ENCODE measurements around the gene LIME1. TPM values are rescaled to one million over a fixed set of nuclear protein-coding genes. Genes with fewer than 3 reads are reported as not detected.

The LIME1 gene
- total and polyA plus RNA-seq, 2 of the 4 experiments (the other 2 are of a cell fraction): 0.36 to 7.8 TPM

DNA sequence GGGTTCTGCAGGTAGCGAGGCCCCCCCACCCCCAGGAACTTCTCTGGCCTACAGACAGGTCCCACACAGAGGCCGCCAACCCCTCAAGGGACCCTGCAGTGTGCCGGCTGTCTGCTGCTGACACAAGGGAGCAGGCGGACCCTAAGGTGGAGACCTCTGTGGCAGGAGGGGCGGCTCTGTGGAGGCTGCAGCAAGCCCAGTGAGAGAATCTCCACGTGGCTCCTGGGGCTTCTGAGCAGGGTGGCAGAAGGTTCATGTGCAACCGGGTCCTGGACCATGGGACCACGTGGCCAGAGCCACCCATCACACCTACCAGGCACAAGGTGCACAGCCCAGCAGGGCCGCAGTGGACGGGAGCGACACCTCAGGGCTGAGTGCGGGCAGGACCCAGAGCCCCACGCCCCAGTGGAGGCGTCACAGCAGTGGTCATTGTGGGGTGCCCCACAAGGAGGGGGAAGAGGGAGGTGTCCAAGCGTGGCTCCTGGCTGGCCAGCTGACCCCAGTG, 32.9 kb upstream of the LIME1 start:
- H3K9me3 ChIP-seq (ENCODE audit: control insufficient read depth, insufficient read depth, low read length): no peaks in the 10 kb centered on the region
- no peak overlapping the region for H4K91ac ChIP-seq (ENCODE audit: insufficient read depth, low read depth, low read length)
- no peak overlapping the region for H2AFZ ChIP-seq (replicated peaks; ENCODE audit: low read length, poor library complexity)
- no peak overlapping the region for H3K27ac ChIP-seq (ENCODE audit: insufficient read depth, low read length)
- no peak overlapping the region for H3K56ac ChIP-seq (ENCODE audit: extremely low read depth, insufficient read depth, low read length)
- H3K23ac ChIP-seq (ENCODE audit: low read depth, low read length): no peak overlapping the region
- ChIA-PET POLR2A (ENCODE audit: unreplicated experiment) (no interaction called here), CTCF (no interaction called here)
- H2BK120ac ChIP-seq (ENCODE audit: low read depth, low read length): no peak overlapping the region
- H3K79me1 ChIP-seq (ENCODE audit: low read depth in 1 of 2, low read length in 2 of 2): peaks cover 20 to 76% of the 10 kb centered on the region in 2 experiments
- H2BK5ac ChIP-seq (ENCODE audit: low read depth, low read length, poor library complexity, severe bottlenecking): no peak overlapping the region
- peaks cover 27% of the 10 kb centered on the region for H3K36me3 ChIP-seq (ENCODE audit: control insufficient read depth, insufficient read depth, low read length)
- no peak overlapping the region for H2AK9ac ChIP-seq (replicated peaks; ENCODE audit: low read depth, low read length, poor library complexity)
- no peak overlapping the region for H3K4me3 ChIP-seq (ENCODE audit: insufficient read depth, low read depth, low read length)
- dilution Hi-C loops (cut with HindIII; ENCODE audit: low sequenced_read_pairs, unreplicated experiment) (no loop called here), intact Hi-C loops (cut with micrococcal nuclease) (no loop called here), in situ Hi-C loops (cut with MboI; ENCODE audit: low sequenced_read_pairs) (loop anchor here (10.0 kb wide), 1 partner anchor 161 kb away; the partner anchor contains the start of genes ABHD16B and TPD52L2)
- H3K9me1 ChIP-seq (ENCODE audit: insufficient read depth, low read length): no peaks in the 10 kb centered on the region
- no peak for TF ChIP-seq ELK1 (IDR thresholded peaks at IDR 0.05; ENCODE audit: borderline replicate concordance, low read depth, low read length)
- DNase-seq (no peak), ATAC-seq (ENCODE audit: low read depth) (no peak)
- no TSS peak for BruUV-seq (replicated peaks)
- peaks cover 19% of the 10 kb centered on the region for H3K4me1 ChIP-seq (ENCODE audit: control insufficient read depth, insufficient read depth, low read length)
- H3K27me3 ChIP-seq (ENCODE audit: control insufficient read depth, insufficient read depth, low read length): no peaks in the 10 kb centered on the region
- WGBS, 2 experiments (ENCODE audit: extremely low coverage in 2 of 2, insufficient read length in 1 of 2): no CpG with 5 or more reads among the region's 15 CpGs
- no peak overlapping the region for H4K5ac ChIP-seq (ENCODE audit: low read depth, low read length)
- no peak overlapping the region for H4K8ac ChIP-seq (ENCODE audit: low read depth in 2 of 2, low read length in 2 of 2)
- H3K9ac ChIP-seq (ENCODE audit: low read depth, low read length): no peak overlapping the region
- H4K20me1 ChIP-seq (ENCODE audit: insufficient read depth, low read length): no peaks in the 10 kb centered on the region
- no peak overlapping the region for H2BK15ac ChIP-seq (ENCODE audit: low read depth, low read length)
- no peak overlapping the region for H2BK20ac ChIP-seq (ENCODE audit: low read depth, low read length)
- no peak overlapping the region for H3K14ac ChIP-seq (replicated peaks; ENCODE audit: low read depth, low read length)
- no peak overlapping the region for H2AK5ac ChIP-seq (ENCODE audit: low read depth, low read length)
- H3K4me2 ChIP-seq (ENCODE audit: low read depth, low read length): no peak overlapping the region
- H3K4ac ChIP-seq (ENCODE audit: low read depth, low read length): no peak overlapping the region
- H3K18ac ChIP-seq (ENCODE audit: low read depth, low read length): no peak overlapping the region

Data from IMR-90 (cell line).